GM18519 (cell line): ENCODE data around the gene TBC1D2B.
"Not testable (repeated sequence)": the region's sequence is repeated elsewhere in the genome, so short reads cannot be mapped to it uniquely, and the experiment has no call there.

Experiments
- ATAC-seq: cut with Tn5 transposase; IDR thresholded peaks from one replicate; pipeline ENCODE4 v1.9.1; 2021; ENCODE audit warnings: mild to moderate bottlenecking, moderate library complexity; ENCODE audit not compliant: unreplicated experiment, low FRiP score

Gene TBC1D2B

GRCh38 chr15:77959432-77959879 lies 118.1 kb downstream of the TBC1D2B start:
- no peak for ATAC-seq

DNA sequence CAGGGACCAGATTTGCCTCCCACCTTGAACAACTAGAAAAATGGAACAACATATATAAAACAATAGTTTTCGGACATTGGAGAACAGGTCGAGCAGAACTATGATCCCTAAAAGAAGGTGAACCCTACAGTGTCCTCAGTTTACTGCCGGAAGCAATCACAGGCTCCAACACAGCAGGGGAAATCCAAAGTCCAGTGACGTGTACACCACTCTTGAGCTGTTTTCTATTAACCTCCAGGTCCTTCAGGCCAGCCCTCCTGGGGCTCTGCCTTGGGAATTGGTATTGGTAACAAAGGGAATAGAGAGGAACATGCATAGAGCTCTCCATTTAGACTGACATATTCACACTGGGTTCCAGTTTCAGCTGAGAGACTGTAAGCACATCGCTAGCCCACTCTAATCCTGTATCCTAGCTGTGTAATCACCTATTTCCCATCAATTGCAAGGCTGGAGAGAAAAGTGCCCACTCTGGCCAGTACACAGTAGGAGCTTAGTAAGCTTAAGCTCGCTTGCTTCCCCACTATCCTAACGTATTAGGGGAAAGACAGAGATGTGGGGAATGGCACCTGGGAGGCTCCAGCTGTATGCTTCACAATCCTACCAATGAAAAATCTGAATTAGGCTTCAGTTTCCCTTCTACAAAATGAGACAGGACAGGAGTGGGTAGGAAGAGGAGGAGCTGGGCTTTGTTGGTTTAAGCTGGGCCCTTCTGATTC lies 118.6 kb downstream of the TBC1D2B start:
- ATAC-seq = not testable (repeated sequence)

GRCh38 chr15:77958021-77958420 lies 119.5 kb downstream of the TBC1D2B start:
- not testable (repeated sequence) for ATAC-seq

DNA sequence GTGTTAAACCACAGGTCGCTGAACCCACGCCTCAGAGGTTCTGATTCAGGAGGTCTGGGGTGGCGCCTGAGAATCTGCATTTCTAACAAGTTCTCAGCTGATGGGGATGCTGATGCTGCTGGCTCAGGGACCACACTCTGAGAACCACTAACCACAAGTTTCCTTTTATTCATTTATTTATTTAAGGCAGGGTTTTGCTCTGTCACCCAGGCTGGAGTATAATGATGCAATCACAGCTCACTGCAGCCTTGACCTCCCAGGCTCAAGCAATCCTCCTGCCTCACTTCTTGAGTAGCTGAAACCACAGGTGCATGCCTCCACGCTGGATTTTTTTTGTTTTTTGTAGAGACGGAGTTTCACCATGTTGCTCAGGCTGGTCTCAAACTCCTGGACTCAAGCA lies 123.6 kb downstream of the TBC1D2B start:
- ATAC-seq = not testable (repeated sequence)

- ATAC-seq = not testable (repeated sequence)
These were observed 124.5 kb downstream of the TBC1D2B start for GRCh38 chr15:77952928-77953446.

DNA sequence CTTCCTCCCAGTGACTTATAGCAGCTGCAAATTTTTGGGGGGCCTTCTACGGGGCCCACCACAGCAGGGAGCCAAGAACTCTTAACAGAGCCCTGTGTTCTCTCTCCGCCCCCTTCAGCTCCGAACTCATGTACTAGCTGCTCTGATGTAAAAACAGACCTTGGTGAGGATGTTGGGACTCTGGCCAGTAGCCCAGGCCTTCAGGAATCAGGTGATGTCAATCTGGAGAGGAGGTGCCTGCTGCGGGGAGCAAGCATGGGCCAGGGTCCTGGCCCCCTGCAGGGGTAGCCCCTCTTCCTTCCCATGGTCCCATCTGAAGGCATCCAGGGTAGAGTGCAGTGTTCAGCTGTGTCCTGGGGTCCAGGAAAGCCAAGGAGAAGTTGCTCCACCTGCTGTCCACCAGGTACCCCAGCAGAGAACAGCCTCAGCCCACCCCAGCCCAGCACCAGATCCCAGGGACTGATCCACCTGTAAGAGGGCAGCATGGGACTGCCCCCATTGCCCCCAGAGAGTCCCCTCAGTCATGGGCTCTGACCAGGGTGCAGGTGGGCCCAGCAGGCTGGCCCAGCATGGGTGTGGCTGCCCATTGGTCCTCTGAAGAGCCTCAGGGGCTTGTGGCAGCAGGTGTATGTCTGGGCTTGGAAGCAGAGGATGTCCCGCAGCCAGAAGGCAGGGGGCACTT lies 126.3 kb downstream of the TBC1D2B start:
- ATAC-seq = not testable (repeated sequence)

- ATAC-seq = not testable (repeated sequence)
These were observed 127.0 kb downstream of the TBC1D2B start for GRCh38 chr15:77950470-77950869.

- ATAC-seq = no peak
These were observed 131.9 kb downstream of the TBC1D2B start for GRCh38 chr15:77945566-77945965.
